Activated CD4-positive, alpha-beta T cell treated with anti-CD3 and anti-CD28 coated beads for 1 hour (primary cell): ENCODE results near the gene SWT1.

Experiments
- DNase-seq: peaks from one replicate; pipeline ENCODE4 v3.0.0-alpha.2; 2020

SWT1 gene, protein sequence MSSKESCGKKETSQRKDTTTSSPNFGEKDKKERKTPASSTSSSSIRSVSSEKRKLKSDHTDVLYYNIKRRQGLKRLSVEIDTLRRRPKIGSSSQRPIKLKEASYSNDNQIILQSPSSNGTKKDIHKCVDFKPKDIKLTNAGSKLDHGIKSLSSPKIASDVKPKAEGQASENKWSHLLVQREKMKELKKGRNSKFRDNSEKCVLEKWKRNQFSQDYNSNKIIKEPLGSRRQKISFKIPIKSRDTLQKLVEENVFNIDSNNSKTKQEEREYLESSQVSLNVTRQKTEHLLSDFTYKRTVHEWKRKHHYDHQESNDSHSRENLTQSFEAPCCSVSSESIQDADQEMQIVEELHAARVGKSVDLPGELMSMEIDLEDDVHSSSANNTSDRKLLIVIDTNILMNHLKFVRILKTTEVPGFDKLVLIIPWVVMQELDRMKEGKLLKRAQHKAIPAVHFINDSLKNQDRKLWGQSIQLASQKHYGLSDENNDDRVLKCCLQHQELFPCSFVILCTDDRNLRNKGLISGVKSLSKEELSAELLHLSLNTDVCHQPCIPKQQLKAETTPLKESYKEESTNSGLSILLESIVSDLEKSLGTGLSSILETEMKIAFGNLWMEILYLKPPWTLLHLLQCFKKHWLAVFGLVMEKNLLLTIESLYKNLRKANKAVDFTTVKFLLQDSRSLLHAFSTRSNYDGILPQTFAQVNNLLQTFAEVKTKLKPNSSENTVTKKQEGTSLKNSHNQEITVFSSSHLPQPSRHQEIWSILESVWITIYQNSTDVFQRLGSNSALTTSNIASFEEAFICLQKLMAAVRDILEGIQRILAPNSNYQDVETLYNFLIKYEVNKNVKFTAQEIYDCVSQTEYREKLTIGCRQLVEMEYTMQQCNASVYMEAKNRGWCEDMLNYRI

DNA sequence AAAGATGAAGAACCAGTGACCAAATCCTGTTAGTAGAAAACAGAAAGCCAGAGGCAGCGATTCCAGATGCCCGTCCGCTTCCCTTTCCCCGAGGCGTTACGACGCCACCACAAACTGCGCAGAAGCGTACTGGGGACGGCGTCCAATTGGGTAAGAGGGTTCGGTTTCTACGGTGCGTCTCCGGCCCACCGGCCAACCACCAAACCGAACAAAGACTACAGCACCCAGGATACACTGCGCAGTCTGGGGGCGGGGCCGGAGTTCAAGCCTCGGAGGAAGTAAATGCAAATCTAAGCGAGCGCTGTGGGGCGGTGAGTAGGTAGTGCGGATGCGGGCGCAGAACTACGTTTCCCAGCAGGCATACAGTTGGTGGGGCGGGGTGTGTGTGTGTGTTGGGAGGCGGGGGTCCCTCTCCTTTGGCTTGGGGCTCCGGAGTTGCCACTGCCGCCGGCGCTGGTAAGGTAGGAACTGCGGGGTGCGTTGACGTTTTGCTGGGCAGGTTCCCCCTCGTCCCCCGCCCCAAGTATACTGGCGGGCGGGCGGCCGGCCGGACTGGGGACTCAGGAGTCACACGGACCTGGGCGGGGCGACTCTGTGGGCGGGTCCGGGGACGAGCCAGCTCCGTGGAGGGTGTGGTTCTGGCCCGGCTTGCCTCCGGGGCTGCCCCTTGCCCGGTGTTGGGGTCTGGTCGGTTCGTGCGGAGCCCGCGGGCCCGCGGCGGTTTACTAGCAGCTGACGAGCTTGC is at the start of gene SWT1, which contains the start of gene TRMT1L:
SWT1 (plus strand) TSS at position 314 of the 745 bp plus-strand sequence. CDS start 3,675 bp downstream, outside the sequence.
TRMT1L (minus strand) TSS at position 100 of the 745 bp plus-strand sequence. CDS start 241 bp downstream, outside the sequence.
- peak; percentile 96 for DNase-seq

DNA sequence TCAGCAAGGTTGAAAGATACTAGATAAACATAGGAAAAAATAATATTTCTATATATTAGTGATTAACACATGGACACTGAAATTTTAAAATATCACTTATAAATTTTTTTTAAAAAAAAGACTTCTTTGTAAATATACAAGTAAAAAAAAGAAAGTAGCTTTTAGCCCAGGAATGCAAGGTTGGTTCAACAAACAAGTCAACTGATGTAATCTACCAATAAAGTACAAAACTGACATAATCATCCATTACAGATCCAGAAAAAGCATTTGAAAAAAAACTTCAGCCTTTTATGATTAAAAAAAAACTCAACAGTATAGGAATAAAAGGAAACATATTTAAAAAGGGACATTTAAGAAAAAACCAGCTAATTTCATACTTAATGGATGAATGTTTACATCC is 48.6 kb upstream of the SWT1 start:
- DNase-seq, result no peak

DNA sequence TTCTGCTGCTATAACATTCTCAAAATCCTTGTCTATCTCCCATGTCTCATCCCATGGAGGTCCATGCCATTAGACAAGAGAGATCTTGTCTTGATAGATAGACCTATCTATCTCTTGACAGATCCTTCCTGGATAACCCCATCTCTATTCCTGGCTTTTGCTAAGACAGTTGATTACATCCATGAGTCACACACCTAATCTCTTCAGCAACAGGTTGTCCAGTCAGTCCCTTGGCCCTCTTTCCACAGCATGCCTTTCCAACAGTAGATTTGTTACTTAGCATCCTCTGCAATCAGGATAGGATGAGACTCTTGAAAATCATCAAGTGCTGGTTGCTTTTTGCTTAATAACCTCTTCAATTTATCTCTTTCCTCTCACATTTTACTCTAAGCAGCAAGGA is 46.8 kb upstream of the SWT1 start:
- DNase-seq, result no peak

DNA sequence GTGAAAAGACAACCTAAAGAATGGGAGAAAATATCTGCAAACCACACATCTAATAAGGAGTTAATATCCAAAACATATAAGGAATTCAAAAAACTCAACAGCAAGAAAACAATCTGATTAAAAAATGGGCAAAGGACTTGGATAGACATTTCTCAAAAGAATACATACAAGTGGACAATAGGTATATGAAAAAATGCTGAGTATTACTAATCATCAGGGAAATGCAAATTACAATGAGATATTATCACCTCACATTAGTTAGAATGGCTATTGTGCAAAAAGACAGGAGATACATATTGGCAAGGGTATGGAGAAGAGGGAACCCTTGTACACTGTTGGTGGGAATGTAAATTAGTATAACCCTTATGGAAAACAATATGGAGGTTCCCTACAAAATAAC is 45.1 kb upstream of the SWT1 start:
- DNase-seq, result no peak

DNA sequence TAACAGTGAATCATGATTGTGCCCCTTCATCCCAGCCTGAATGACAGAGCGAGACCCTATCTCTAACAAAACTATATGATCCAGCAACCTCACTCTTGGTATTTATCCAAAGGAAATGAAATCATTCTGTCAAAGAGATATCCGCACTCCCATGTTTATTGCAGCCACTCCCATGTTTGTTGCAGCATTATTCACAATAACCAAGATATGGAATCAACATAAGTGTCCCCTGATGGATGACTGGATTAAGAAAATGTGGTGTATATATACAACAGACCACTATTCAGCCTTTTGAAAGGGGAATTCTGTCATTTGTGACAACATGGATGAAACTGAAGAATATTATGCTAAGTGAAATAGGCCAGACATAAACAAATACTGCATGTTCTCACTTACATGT is 44.6 kb upstream of the SWT1 start:
- no peak for DNase-seq

DNA sequence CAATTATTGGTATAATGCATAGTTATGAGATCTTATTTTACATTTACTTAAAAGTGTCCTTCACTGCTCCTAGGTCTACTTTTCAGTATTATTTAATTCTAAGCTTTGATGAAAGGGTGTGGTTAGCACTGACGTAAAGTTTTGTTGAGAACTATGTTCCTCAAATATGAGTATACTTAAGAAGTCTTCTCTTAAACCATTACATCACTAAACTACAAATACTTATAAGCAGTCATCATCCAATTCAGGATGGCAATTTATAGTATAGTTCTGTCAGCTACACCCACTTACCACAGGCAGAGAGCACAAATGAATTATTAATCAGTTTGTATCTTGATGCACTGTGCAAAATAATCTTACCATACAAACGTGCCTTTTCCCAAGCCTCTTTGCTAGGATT is 27.3 kb upstream of the SWT1 start:
- DNase-seq, result no peak

DNA sequence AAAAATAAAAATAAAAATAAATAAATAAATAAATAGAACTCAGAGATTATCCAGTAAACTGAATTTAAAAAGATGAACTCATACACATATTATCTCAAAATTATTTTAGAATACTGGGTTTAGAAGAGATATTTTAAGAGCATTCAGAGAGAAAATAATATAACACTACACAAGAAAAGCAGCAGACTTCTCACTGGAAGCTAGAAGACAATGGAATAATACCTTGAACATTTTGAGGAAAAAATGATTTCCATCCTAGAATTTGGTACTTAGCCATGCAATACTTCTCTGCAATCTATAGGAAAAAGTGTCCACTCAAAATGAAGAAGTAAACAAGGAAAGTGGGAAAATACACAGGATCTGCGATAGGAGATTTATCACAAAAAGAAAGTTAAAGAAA is 24.4 kb upstream of the SWT1 start:
- no peak for DNase-seq

DNA sequence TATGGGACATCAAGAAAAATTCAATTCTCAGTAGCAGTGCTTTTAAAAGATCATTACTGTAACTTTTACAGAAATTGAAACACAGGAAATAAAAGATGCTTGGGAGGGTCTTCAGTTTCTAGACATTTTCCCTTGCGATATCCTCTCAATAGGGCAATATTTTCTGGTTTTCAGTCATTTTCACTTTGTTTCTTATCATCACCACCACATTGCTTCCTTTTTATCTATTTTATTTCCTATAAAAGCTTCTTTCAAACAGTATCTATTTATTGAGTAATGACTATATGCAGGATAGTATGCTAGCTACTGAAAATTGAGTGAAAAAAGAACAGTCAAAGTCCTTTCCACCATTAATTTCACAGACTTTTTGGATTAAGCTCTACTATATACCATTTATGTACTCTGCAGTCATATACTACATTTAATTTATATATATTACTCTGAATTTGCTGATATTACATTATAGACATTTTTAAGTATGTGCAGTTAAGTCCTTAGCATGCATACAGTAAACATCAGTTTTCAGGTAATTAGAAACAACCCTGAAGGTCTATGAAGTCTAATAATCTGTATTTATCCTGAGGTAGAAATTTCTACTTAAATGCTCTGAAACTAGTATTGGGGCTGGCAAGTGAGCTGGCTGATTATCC is 18.9 kb upstream of the SWT1 start:
- DNase-seq, result no peak

DNA sequence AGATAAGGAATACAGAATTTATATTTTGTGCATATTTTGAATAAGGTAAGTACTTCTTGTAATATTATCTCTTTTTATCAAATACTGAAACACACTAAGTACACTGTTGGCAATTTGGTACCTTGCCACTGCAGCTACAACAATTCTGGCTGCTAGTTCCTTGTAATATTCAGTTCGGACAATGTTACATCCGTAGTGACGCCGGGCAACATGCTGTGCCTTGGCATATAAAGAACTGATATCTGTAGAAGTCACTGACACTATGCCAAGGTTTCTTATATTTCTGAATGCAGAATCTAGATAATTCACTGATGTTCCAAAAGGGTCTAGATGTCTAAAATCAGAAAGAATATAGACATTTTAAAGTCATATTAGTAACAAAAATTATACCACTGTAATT is 17.7 kb upstream of the SWT1 start:
- DNase-seq, result no peak

DNA sequence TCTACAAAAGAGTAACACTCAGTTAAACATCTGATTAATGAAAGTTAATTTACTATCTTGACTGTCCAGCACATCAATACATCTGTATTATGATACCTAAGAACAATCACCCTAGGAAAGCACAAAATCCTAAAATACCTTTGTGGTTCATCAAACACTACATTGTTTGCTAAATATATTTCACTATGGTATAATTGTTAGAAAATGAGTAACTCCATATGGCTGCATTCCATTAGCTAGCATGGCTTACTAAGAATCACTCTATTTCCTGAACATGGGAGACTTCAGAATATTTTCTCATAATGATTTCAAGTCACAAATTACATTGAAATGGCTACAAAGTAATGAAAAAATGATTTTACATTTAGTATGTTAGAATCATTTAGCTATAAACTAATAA is 12.7 kb upstream of the SWT1 start:
- DNase-seq, result no peak

DNA sequence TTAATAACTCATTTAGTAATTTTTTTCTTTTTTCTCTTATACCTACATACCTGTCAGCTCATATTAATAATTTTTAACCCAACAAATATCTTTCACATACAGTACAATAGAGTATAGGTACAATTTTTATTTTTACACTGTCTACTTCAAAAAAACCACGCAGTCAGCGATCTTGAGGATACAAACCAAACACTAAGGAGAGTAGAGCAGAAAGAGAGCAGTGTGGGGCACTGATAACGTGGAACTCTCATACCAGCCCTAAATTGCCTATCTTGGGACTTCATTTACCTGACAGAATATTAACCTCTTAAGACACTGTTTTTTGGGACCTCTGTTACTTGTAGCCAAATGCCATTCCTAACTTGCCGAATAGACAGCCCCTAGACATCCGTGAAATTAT is 5.8 kb upstream of the SWT1 start:
- no peak for DNase-seq

DNA sequence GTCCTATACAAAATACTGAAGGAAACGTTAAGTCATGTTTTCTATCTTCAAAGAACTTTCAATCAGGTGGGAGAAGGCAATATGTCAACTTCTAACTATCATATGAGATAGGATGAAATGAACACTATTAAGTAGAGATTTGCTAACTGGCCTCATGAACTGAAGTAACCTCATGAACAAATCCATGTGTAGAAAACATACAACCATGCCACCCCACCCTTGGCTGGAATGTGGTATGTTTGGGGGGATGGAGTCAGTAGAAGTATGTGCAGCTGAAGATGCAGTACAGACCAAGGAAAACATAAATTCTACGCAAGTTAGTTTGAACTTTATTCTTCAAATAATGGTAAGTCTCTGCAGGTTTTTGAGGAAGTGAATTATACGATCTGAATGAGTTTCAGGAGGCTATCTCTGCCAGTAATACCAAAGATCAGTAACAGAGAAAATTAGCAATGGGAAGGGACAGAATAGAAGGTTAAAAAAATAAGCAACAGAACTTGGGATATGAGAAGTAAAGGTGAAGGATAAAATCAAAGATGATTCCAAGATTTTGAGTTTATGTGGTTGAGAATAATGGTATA is 4.7 kb upstream of the SWT1 start:
- DNase-seq, result no peak

DNA sequence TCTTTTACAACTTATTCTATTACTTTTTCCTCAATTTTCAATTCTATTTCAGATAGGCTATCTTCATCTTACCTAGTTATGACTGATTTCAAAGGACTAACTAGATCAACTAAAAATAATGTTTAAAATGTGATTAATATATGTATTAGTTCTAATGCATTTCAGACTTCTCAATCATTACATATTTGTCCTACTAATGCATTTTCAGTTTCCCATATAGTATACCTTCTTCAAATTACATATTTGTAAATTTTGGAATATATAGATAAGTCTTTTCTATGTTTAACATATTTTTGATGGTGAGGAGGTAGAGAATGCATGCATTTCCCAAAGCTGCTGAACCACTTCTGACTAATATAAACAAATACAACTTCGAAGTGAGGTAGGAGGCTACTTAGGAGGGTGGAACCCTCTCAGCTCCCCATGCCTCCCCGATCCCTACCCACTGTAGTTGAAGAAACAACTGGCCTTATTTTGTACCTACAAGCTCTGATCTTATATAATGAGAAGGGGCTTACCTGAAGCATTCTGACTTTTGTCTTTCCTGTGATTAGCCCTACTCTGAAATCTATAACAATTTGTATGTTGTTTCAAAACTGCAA is 2.0 kb upstream of the SWT1 start:
- DNase-seq, result no peak

DNA sequence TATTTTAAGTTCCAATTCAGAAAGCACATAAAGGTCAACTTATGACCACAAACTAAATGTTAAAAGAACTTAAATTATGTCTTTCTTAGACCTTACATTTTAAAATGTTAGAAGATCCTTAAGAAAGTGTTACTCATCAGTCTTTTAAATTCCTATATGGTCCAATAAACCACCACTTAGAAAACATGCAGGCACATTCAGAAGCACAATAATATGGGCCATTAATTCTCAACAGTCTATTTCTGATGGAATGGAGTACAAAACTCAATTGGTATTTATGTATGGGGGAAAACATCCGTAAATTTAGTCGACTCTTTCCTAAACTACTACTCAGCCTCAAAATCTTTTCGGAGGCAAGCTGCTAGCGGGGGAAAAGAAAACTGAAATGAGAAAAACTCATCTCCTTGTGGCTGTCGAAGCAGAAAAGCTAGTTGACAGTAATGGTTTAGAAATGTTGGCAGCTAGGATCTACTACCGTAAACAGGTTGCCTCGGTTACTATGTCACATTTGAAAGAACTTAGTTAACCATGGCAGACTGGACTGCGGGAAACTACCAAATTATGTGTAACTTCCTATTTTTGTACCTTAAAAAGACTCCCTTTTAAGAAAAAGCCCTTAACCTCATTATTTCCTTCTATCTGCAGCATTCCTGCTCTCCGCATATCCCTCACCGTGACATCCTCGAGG is 1.2 kb upstream of the SWT1 start:
- no peak for DNase-seq

DNA sequence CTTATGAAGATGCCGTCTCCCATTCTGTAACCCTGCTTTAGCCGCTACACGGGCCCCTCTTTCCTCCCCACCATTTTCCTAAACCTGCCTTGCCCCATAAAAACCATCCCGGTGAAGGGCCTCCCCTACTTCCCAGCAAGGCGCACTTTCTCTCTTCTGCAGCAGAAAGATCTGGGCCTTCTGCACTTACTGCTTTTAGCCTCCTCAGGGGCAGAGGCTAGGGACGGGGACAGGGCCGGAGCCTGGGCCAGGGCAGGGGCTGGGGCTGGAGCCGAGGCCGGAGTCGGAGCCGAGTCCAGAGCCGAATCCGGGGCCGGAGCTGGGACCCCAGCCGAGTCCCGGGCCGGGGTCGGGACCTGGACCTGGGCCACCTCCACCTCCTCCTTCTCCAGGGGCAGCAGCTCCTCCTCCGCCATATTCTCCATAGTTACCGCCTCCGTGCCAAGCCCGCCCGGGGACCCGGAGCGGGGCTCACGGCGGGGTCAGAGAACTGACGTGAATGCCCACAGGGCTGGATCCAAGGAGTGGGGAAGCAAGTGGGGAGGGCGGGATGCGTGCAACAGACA is 596 bp upstream of the SWT1 start:
- no peak for DNase-seq

DNA sequence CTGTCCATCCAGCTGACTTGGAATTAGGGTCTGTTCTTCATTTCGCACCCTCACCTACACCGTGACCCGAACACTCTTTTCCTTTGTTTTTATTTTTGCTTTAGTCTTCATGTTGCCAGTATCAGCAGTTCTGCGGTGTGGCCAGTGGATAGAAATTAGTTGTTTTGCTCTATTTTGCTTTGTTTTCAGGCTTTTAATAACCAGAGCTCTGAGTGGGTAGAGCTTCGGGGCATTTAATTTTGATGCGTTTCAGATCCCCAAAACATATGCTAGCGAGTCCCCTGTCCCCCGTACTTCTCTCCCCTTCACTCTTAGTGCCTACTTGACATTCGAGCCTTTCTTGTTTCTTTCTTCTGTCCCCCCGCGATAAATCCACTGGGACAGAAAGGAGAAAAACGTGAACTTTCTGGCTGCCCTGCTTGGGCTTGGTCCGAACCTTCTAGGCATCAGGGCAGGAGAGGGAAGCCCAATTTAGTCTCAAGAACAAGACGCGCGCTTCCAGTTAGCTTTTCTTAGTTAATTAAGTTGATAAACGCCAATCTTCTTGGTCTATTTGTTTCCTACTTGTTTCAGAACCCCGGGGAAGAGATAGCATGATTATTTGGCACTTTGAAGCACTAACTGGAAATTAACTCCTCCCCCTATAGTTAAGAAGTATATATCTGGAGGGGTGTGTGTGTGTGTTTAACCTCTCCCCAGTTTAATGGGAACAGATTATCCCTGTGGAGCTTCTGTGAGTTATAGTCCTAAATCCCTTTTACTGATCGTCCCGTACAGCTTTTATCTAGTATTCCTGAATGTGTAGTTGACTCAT is 839 bp downstream of the SWT1 start:
- DNase-seq, result no peak

DNA sequence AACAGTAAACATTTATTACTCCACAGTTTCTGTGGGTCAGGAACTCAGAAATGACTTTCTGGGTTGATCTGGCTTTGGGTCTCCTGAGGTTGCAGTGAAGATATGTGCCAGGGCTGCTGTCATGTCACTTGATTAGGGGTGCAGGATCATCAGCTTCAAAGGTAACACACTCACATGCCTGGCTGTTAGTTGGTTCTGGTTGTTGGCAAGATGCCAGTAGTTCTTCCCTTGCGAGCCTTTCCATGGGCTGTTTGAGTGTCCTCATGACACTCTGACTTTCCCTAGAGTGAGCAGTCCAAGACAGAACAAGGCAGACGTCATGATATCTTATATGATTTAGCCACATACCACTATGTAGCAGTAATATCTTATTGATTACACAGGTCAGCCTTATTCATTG is 1.8 kb downstream of the SWT1 start:
- no peak for DNase-seq

DNA sequence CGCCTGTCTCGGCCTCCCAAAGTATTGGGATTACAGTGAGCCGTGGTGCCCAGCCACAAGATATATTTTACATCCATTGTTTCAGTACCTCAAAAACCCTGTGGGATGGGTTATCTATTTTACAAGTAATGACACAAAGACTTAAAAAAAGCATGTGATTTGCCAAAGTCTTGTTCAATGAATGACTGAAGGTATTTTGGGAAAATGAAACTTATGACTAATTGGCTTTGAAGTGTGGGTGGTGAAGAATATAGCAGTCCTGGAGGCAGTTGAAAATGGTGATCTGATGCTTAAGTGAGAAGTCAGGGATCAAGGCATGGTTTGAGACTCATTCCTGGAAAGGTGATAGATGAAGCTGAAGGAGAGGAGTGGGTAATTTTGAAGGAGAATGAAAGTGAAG is 3.0 kb downstream of the SWT1 start:
- DNase-seq, result no peak

DNA sequence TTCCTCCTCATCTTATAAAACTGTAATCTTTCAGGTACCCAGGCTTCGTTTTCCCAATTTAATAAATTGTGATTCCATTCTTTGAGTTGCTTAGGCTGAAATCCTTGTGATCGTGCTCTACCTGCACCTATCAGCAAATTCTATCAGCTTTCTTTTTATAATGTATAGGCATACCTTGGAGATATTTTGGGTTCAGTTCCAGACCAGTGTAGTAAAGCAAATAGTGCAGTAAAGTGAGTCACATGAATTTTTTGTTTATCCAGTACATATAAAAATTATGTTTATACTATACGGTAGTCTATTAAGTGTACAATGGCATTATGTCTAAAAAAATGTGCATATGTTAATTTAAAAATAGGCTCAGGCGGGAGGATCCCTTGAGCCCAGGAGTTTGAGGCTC is 5.5 kb downstream of the SWT1 start:
- DNase-seq, result no peak

DNA sequence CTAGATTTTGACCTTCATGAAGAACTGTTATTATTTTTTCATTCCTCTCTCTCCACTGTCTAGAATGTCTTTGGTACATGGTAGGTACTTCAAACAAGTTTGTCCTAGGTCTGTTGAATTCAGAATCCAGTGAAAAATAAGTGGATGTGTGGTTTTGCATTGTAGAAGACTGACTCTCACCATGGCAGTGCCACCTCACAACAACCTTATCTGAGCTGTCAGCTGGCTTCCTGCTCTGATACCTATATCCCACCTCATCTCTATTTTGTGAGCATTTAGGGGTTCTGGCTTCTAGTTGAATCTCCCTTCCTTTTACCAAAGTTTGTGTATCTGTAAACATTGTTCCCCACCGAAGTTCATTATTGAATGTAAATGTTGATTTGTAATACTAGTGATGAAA is 9.1 kb downstream of the SWT1 start:
- DNase-seq, result no peak
